Endothelial cell of umbilical vein (primary cell): ENCODE measurements around the gene TEX29. TPM values are rescaled to one million over a fixed set of nuclear protein-coding genes. Genes with fewer than 3 reads are reported as not detected.

Source experiments
- BruUV-seq: library from RNA; stranded (reverse); fragments of 400-500 nt; replicated peaks from 2 replicates; lab custom pipeline; 2021; lab: Mats Ljungman, UMichigan
- CTCF ChIA-PET: fragments of 300-600, 350-600 bp; sonication (Branson Sonifier 250); formaldehyde crosslinking; loops from one replicate; lab custom pipeline; 2021; ENCODE audit warnings: antibody characterized with exemption, inconsistent platforms; lab: Charles Lee
- POLR2A ChIA-PET: fragments of 300-600, 350-600 bp; sonication (Branson Sonifier 250); formaldehyde crosslinking; loops from one replicate; lab custom pipeline; 2021; ENCODE audit warnings: antibody characterized with exemption, inconsistent platforms; lab: Charles Lee
- DNase-seq: peaks from one replicate; pipeline ENCODE4 v3.0.0-alpha.2; 2011; ENCODE audit warnings: low read depth, low spot score
- FAIRE-seq: peaks from 2 replicates; lab custom pipeline; 2011; peaks lifted over from hg19 to GRCh38; lab: Jason Lieb, UNC
- H2AFZ ChIP-seq: 2 replicates; pipeline ENCODE4 v1.6.0; 2012; ENCODE audit warnings: low read depth, low read length, control low read depth, inconsistent platforms
- H3K27ac ChIP-seq: 2 replicates; pipeline ENCODE4 v1.5.1; 2011; ENCODE audit warnings: low read depth, mild to moderate bottlenecking, control low read depth, low read length, moderate library complexity; ENCODE audit not compliant: insufficient read depth
- H3K27me3 ChIP-seq, 2 experiments: 2 replicates each; pipeline versions ENCODE4 v1.6.0 to v1.6.1; 2011; ENCODE audit warnings: low read length in 2 of 2, mixed read lengths in 1 of 2; ENCODE audit not compliant: control insufficient read depth in 2 of 2, insufficient read depth in 2 of 2
- H3K36me3 ChIP-seq, 2 experiments: 2 replicates in 1 of 2; 3 replicates in 1 of 2; pipeline ENCODE4 v1.5.1; 2011; ENCODE audit warnings: low read length in 2 of 2, mild to moderate bottlenecking in 1 of 2, moderate library complexity in 1 of 2; ENCODE audit not compliant: control insufficient read depth in 2 of 2, insufficient read depth in 2 of 2; ENCODE audit errors: extremely low read depth in 1 of 2
- H3K4me1 ChIP-seq: 3 replicates; pipeline ENCODE4 v1.5.1; 2011; ENCODE audit warnings: mild to moderate bottlenecking, low read length; ENCODE audit not compliant: control insufficient read depth, insufficient read depth; ENCODE audit errors: extremely low read depth
- H3K4me2 ChIP-seq: 2 replicates; pipeline ENCODE4 v1.6.1; 2011; ENCODE audit warnings: low read length, control low read depth, mixed read lengths; ENCODE audit not compliant: insufficient read depth
- H3K4me3 ChIP-seq, 3 experiments: fragments of 200-600 bp in 1 of 3; sonication (generic), shearing (Covaris generic) in 1 of 3; replicated peaks in 1 of 3; 2 replicates each; pipeline ENCODE4 v1.5.1; 2011 to 2016; ENCODE audit warnings: control low read depth in 3 of 3, low read length in 3 of 3, mild to moderate bottlenecking in 2 of 3, inconsistent platforms in 1 of 3, low read depth in 1 of 3, moderate library complexity in 1 of 3; ENCODE audit not compliant: insufficient read depth in 1 of 3
- H3K79me2 ChIP-seq: 2 replicates; pipeline ENCODE4 v1.6.0; 2012; ENCODE audit warnings: low read length, inconsistent platforms; ENCODE audit not compliant: control insufficient read depth, insufficient read depth
- H3K9ac ChIP-seq: replicated peaks from 2 replicates; pipeline ENCODE3; 2011; ENCODE audit warnings: low read length, control low read depth; ENCODE audit not compliant: insufficient read depth; ENCODE audit errors: extremely low read depth
- H3K9me1 ChIP-seq: replicated peaks from 3 replicates; pipeline ENCODE4 v1.6.0; 2011; ENCODE audit warnings: mild to moderate bottlenecking, low read length; ENCODE audit not compliant: control insufficient read depth, insufficient read depth; ENCODE audit errors: extremely low read depth
- H3K9me3 ChIP-seq: replicated peaks from 2 replicates; pipeline ENCODE4 v1.5.1; 2012; ENCODE audit warnings: low read length, inconsistent platforms; ENCODE audit not compliant: control insufficient read depth, insufficient read depth
- H4K20me1 ChIP-seq: replicated peaks from 2 replicates; pipeline ENCODE3; 2011; ENCODE audit warnings: mild to moderate bottlenecking, low read length; ENCODE audit not compliant: control insufficient read depth, insufficient read depth; ENCODE audit errors: extremely low read depth
- CTCF ChIP-seq, 2 donors: IDR thresholded peaks; 1 replicate in 1 of 2; 2 replicates in 1 of 2; pipeline ENCODE4 v1.5.1; 2011; ENCODE audit warnings: low read length in 2 of 2, mild to moderate bottlenecking in 2 of 2, moderate library complexity in 2 of 2, control low read depth in 1 of 2, inconsistent platforms in 1 of 2, low read depth in 1 of 2; ENCODE audit not compliant: insufficient read depth in 1 of 2; ENCODE audit errors: extremely low read depth in 1 of 2
- EZH2 ChIP-seq: IDR thresholded peaks from 2 replicates; pipeline ENCODE4 v1.6.1; 2012; ENCODE audit warnings: borderline replicate concordance, low read depth, mild to moderate bottlenecking, moderate library complexity, low read length, inconsistent platforms; ENCODE audit not compliant: severe bottlenecking
- FOS ChIP-seq: IDR thresholded peaks from 2 replicates; pipeline ENCODE4 v1.6.1; 2011; ENCODE audit warnings: mild to moderate bottlenecking, low read length, moderate library complexity, borderline replicate concordance; ENCODE audit not compliant: insufficient read depth
- GATA2 ChIP-seq: IDR thresholded peaks from 2 replicates; pipeline ENCODE4 v1.7.0; 2011; ENCODE audit warnings: low read depth, mild to moderate bottlenecking, moderate library complexity, mixed read lengths, low read length; ENCODE audit not compliant: insufficient read length, insufficient read depth
- JUN ChIP-seq: IDR thresholded peaks from 2 replicates; pipeline ENCODE4 v1.6.1; 2011; ENCODE audit warnings: borderline replicate concordance, low read depth; ENCODE audit not compliant: insufficient read length, insufficient read depth
- MAX ChIP-seq: IDR thresholded peaks from 2 replicates; pipeline ENCODE4 v1.6.1; 2011; ENCODE audit not compliant: insufficient read depth, insufficient read length
- MYC ChIP-seq: IDR thresholded peaks from one replicate; pipeline ENCODE4 v1.6.1; 2011; ENCODE audit warnings: mild to moderate bottlenecking, low read depth, low read length
- POLR2A ChIP-seq: IDR thresholded peaks from 2 replicates; pipeline ENCODE4 v1.6.1; 2012; ENCODE audit warnings: low read depth, mild to moderate bottlenecking, control low read depth, low read length
- POLR2AphosphoS5 ChIP-seq: IDR thresholded peaks from 2 replicates; pipeline ENCODE4 v1.6.1; 2012; ENCODE audit warnings: low read depth, mild to moderate bottlenecking, control low read depth, low read length, moderate library complexity; ENCODE audit not compliant: insufficient read depth
- dilution Hi-C: fragments of 300-500 bp; cut with MboI; formaldehyde crosslinking; loops from one replicate; pipeline ENCODE4 v1.15.0; 2019; ENCODE audit warnings: low sequenced_read_pairs; ENCODE audit not compliant: extremely low pct_ligation_motif_present
- intact Hi-C: fragments of 100-400 bp; cut with micrococcal nuclease; formaldehyde crosslinking; loops from one replicate; pipeline ENCODE4 v1.10.0; 2022
- polyA plus RNA-seq, 4 experiments: library from polyadenylated mRNA; depleted of rRNA in 3 of 4; stranded (reverse) in 3 of 4; unstranded in 1 of 4; fragments of >200 nt; gene quantifications; 2 replicates each; pipeline versions ENCODE4 v1.2.1 to v1.2.3, GENCODE V29; 2011 to 2012; ENCODE audit warnings: missing spikeins in 1 of 4
- total RNA-seq: library from RNA; stranded (reverse); gene quantifications from 2 replicates; pipeline ENCODE4 v1.2.3, GENCODE V29; 2021

TEX29 gene
- total and polyA plus RNA-seq, 2 donors (not counting 3 experiments of a cell fraction or from before 2014, with no cell fraction given), result 0.44 TPM; not detected in 1

- Histone ChIP-seq H3K27ac (no peak overlapping the region), H3K4me1 (no peaks in the 10 kb centered on the region), H3K9me3 (no peaks in the 10 kb centered on the region), H3K9ac (no peak overlapping the region), H3K36me3 (no peaks in the 10 kb centered on the region), H2AFZ (no peak overlapping the region), H3K4me2 (no peak overlapping the region), H4K20me1 (no peaks in the 10 kb centered on the region), H3K27me3 (no peaks in the 10 kb centered on the region), H3K79me2 (no peaks in the 10 kb centered on the region), H3K4me3 (no peak overlapping the region), H3K9me1 (no peaks in the 10 kb centered on the region)
- no TSS peak for BruUV-seq
- intact Hi-C loops, result no loop called here
- dilution Hi-C loops, result no loop called here
- TF ChIP-seq MAX (no peak), JUN (no peak), EZH2 (no peak), POLR2AphosphoS5 (no peak), MYC (no peak), POLR2A (no peak), GATA2 (no peak), FOS (no peak), CTCF (IDR thresholded peaks at IDR 0.05; ENCODE audit: extremely low read depth in 1 of 2, insufficient read depth in 1 of 2, low read depth in 1 of 2, low read length in 2 of 2) (no peak)
- ChIA-PET POLR2A (no interaction called here), CTCF (no interaction called here)
- DNase-seq (no peak), FAIRE-seq (no peak)
Observed at GRCh38 chr13:111323549-111323948, 3.1 kb downstream of the TEX29 start.
